A673 (cell line): Measurements from ENCODE around the gene C14orf132. TPM values are rescaled to one million over a fixed set of nuclear protein-coding genes. Genes with fewer than 3 reads are reported as not detected.

Experiments
- BruUV-seq: library from RNA; stranded (reverse); fragments of 400-500 nt; replicated peaks from 2 replicates; lab custom pipeline; 2021; lab: Mats Ljungman, UMichigan
- CTCF ChIA-PET: fragments of 300-600 bp; sonication (Branson Sonifier 250); formaldehyde crosslinking; loops from one replicate; lab custom pipeline; 2022; ENCODE audit warnings: antibody characterized with exemption; lab: Charles Lee
- POLR2A ChIA-PET: fragments of 300-600 bp; sonication (Branson Sonifier 250); formaldehyde crosslinking; loops from one replicate; lab custom pipeline; 2022; ENCODE audit warnings: antibody characterized with exemption; ENCODE audit not compliant: low non-redundant PET; lab: Charles Lee
- DNase-seq: peaks from one replicate; pipeline ENCODE4 v3.0.0-alpha.2; 2015; ENCODE audit warnings: low spot score
- H3K27ac ChIP-seq: fragments of 200-600 bp; sonication (generic); 2 replicates; pipeline ENCODE4 v1.5.1; 2016; ENCODE audit warnings: mixed run types, low read depth, mild to moderate bottlenecking, mixed read lengths, antibody characterized with exemption, low read length; ENCODE audit not compliant: poor library complexity, severe bottlenecking
- H3K27me3 ChIP-seq: fragments of 200-600 bp; sonication (generic); replicated peaks from 2 replicates; pipeline ENCODE4 v1.6.1; 2017; ENCODE audit warnings: mixed run types, low read depth, mild to moderate bottlenecking, mixed read lengths, antibody characterized with exemption, low read length; ENCODE audit not compliant: insufficient read depth, poor library complexity
- H3K36me3 ChIP-seq: fragments of 200-600 bp; sonication (generic); 2 replicates; pipeline ENCODE4 v1.6.1; 2016; ENCODE audit warnings: mixed run types, mild to moderate bottlenecking, mixed read lengths, antibody characterized with exemption, low read length; ENCODE audit not compliant: insufficient read depth, poor library complexity, severe bottlenecking
- H3K4me1 ChIP-seq: fragments of 200-600 bp; sonication (generic); 2 replicates; pipeline ENCODE4 v1.6.1; 2017; ENCODE audit warnings: mixed run types, mild to moderate bottlenecking, mixed read lengths, antibody characterized with exemption, low read length; ENCODE audit not compliant: insufficient read depth, poor library complexity, severe bottlenecking
- H3K4me3 ChIP-seq: fragments of 200-600 bp; sonication (generic); 2 replicates; pipeline ENCODE4 v1.5.1; 2016; ENCODE audit warnings: low read depth, mixed run types, mild to moderate bottlenecking, mixed read lengths, low read length; ENCODE audit not compliant: poor library complexity, severe bottlenecking
- H3K9me3 ChIP-seq: fragments of 200-600 bp; sonication (generic); 2 replicates; pipeline ENCODE4 v1.6.1; 2016; ENCODE audit warnings: mixed run types, low read depth, mild to moderate bottlenecking, mixed read lengths, antibody characterized with exemption, low read length; ENCODE audit not compliant: poor library complexity, severe bottlenecking
- CTCF ChIP-seq: fragments of 300-800, 200-600 bp; sonication (generic); conservative IDR thresholded peaks from 2 replicates; pipeline ENCODE4 v1.5.1; 2017; ENCODE audit warnings: low read depth, mild to moderate bottlenecking, antibody characterized with exemption, low read length, moderate library complexity, mixed read lengths
- EZH2 ChIP-seq: fragments of 200-600 bp; sonication (generic); IDR thresholded peaks from 2 replicates; pipeline ENCODE4 v1.6.1; 2017; ENCODE audit warnings: borderline replicate concordance, low read depth, mild to moderate bottlenecking, mixed read lengths, antibody characterized with exemption, low read length; ENCODE audit not compliant: poor library complexity, severe bottlenecking
- intact Hi-C: fragments of 100-400 bp; cut with micrococcal nuclease; formaldehyde crosslinking; loops from one replicate; pipeline ENCODE4 v1.10.0; 2022; ENCODE audit not compliant: unreplicated experiment
- total RNA-seq: library from RNA; stranded (reverse); gene quantifications from 2 replicates; pipeline ENCODE4 v1.2.3, GENCODE V29; 2021

C14orf132 gene
- total RNA-seq, 1 experiment from 2014 or later = 8.3 TPM

DNA sequence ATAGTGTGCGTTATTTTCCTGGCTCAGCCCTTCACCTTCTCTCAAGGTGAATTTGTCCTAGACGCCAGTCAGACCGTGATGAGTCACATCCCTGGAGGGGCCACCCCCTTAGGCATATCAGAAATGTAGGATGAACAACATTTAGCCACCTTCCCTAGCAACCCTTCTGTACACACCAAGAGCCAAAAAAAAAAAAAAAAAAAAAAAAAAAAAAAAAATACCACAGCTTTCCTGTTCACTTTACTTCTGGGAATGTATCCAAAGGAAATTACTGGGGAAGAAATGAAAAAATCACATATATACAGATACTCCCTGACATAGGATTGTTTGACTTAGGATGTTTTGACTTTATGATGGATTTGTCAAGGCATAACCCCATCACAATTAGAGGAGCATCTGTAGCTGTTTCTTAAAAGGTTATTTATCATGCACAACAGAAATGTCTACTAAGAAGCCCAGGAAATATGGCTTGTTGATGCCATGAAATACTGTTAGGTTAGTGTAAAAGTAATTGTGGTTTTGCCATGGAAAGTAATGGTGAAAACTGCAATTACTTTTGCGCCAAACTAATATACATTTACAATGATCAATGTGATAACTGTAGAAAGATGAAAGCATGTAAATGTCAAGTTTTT, 97.3 kb downstream of the C14orf132 start:
- BruUV-seq = no TSS peak

GRCh38 chr14:96138241-96138640, 99.1 kb downstream of the C14orf132 start:
- no peak for DNase-seq
- no TSS peak for BruUV-seq
- TF ChIP-seq CTCF = no peak
- TF ChIP-seq EZH2 = no peak
- no peak overlapping the region for H3K27ac ChIP-seq
- H3K9me3 ChIP-seq = peaks cover 3% of the 10 kb centered on the region
- no peaks in the 10 kb centered on the region for H3K27me3 ChIP-seq
- POLR2A ChIA-PET = no interaction called here
- H3K4me1 ChIP-seq = no peaks in the 10 kb centered on the region
- CTCF ChIA-PET = no interaction called here
- H3K4me3 ChIP-seq = no peak overlapping the region
- intact Hi-C loops = no loop called here
- no peaks in the 10 kb centered on the region for H3K36me3 ChIP-seq

More for the DNA sequence above, 97.3 kb downstream of the C14orf132 start:
- H3K27ac ChIP-seq = no peak overlapping the region
- ChIA-PET CTCF (interaction anchor here (0.6 kb wide), 1 partner anchor 577 kb away, joined by 9 read pairs; no protein-coding TSS in a partner anchor), POLR2A (no interaction called here)
- no peaks in the 10 kb centered on the region for H3K36me3 ChIP-seq
- no peaks in the 10 kb centered on the region for H3K4me1 ChIP-seq
- H3K27me3 ChIP-seq = peaks cover 6% of the 10 kb centered on the region
- intact Hi-C loops = no loop called here
- DNase-seq = no peak
- no peaks in the 10 kb centered on the region for H3K9me3 ChIP-seq
- TF ChIP-seq CTCF (no peak), EZH2 (no peak)
- H3K4me3 ChIP-seq = no peak overlapping the region

- DNase-seq = no peak
- TF ChIP-seq CTCF (no peak), EZH2 (no peak)
- Histone ChIP-seq H3K9me3 (peaks cover 9% of the 10 kb centered on the region), H3K27me3 (no peaks in the 10 kb centered on the region), H3K4me1 (no peaks in the 10 kb centered on the region), H3K36me3 (no peaks in the 10 kb centered on the region), H3K4me3 (no peak overlapping the region), H3K27ac (no peak overlapping the region)
- ChIA-PET POLR2A (no interaction called here), CTCF (no interaction called here)
- no TSS peak for BruUV-seq
- intact Hi-C loops = no loop called here
Measured at GRCh38 chr14:96139169-96139568, 100.0 kb downstream of the C14orf132 start.
